ENCODE measurements around the gene TOMM40L. TPM values are rescaled to one million over a fixed set of nuclear protein-coding genes. Genes with fewer than 3 reads are reported as not detected.

The TOMM40L gene
- total RNA-seq, 1 experiment from 2014 or later, result 9.2 TPM

DNA sequence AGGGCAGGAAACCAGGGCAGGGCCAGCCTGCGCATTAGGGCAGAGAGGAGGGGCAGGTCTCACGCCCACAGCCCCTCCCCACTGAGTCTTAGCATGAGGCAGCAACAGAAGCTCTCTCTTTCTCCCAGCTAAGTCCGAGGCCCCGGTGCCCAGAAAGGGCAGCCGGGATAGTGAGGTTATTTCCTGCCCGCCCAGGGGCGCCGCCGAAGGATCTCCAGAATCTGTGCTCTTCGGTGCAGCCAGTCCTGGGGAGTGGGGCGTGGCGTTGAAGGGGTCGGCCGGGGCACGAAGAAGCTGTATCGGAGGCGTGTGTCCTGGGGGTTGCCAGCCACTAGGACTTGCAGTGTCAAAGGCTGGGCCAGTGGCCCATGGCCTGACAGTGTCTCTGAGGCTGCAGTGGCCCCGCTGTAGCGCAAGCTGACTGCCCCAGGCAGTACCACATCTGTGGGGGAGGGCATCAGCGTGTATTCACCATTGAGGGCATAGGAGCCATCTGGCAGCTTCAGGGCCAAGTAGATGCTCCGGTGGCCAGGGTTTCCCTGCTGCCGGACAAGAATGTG lies 34.8 kb upstream of the TOMM40L start:
- ChIA-PET CTCF (interaction anchor here (0.8 to 1.2 kb wide), 2 partner anchors 189 to 191 kb away, joined by 3 read pairs; no protein-coding TSS in a partner anchor), POLR2A (interaction anchor here (0.5 to 0.6 kb wide), 2 partner anchors 12 to 198 kb away, joined by 4 read pairs; no protein-coding TSS in a partner anchor)
- in situ Hi-C loops (cut with HindIII; ENCODE audit: low pct_unique_long_range_greater_than_20kb, low sequenced_read_pairs), result no loop called here
- intact Hi-C loops (cut with micrococcal nuclease; ENCODE audit: unreplicated experiment), result loop anchor here (5.0 kb wide), 1 partner anchor 181 kb away; no protein-coding TSS in a partner anchor
- no peak overlapping the region for H3K27ac ChIP-seq (ENCODE audit: low read length)
- H3K36me3 ChIP-seq (ENCODE audit: control insufficient read depth, insufficient read depth, low read length), result no peaks in the 10 kb centered on the region
- TF ChIP-seq, protein P1, sequence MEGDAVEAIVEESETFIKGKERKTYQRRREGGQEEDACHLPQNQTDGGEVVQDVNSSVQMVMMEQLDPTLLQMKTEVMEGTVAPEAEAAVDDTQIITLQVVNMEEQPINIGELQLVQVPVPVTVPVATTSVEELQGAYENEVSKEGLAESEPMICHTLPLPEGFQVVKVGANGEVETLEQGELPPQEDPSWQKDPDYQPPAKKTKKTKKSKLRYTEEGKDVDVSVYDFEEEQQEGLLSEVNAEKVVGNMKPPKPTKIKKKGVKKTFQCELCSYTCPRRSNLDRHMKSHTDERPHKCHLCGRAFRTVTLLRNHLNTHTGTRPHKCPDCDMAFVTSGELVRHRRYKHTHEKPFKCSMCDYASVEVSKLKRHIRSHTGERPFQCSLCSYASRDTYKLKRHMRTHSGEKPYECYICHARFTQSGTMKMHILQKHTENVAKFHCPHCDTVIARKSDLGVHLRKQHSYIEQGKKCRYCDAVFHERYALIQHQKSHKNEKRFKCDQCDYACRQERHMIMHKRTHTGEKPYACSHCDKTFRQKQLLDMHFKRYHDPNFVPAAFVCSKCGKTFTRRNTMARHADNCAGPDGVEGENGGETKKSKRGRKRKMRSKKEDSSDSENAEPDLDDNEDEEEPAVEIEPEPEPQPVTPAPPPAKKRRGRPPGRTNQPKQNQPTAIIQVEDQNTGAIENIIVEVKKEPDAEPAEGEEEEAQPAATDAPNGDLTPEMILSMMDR (IDR thresholded peaks at IDR 0.05), result no peak
- no peak for TF ChIP-seq TCF7L2 (IDR thresholded peaks at IDR 0.05; ENCODE audit: low read depth, low read length)
- TF ChIP-seq, protein P2, sequence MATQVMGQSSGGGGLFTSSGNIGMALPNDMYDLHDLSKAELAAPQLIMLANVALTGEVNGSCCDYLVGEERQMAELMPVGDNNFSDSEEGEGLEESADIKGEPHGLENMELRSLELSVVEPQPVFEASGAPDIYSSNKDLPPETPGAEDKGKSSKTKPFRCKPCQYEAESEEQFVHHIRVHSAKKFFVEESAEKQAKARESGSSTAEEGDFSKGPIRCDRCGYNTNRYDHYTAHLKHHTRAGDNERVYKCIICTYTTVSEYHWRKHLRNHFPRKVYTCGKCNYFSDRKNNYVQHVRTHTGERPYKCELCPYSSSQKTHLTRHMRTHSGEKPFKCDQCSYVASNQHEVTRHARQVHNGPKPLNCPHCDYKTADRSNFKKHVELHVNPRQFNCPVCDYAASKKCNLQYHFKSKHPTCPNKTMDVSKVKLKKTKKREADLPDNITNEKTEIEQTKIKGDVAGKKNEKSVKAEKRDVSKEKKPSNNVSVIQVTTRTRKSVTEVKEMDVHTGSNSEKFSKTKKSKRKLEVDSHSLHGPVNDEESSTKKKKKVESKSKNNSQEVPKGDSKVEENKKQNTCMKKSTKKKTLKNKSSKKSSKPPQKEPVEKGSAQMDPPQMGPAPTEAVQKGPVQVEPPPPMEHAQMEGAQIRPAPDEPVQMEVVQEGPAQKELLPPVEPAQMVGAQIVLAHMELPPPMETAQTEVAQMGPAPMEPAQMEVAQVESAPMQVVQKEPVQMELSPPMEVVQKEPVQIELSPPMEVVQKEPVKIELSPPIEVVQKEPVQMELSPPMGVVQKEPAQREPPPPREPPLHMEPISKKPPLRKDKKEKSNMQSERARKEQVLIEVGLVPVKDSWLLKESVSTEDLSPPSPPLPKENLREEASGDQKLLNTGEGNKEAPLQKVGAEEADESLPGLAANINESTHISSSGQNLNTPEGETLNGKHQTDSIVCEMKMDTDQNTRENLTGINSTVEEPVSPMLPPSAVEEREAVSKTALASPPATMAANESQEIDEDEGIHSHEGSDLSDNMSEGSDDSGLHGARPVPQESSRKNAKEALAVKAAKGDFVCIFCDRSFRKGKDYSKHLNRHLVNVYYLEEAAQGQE (IDR thresholded peaks at IDR 0.05; ENCODE audit: insufficient read depth in 1 of 2, low read depth in 2 of 2, low read length in 1 of 2), result no peak
- TF ChIP-seq SIN3A (IDR thresholded peaks at IDR 0.05; ENCODE audit: borderline replicate concordance, insufficient read depth, low read depth, low read length), result no peak
- no peak for TF ChIP-seq POLR2AphosphoS5 (IDR thresholded peaks at IDR 0.05; ENCODE audit: low read depth, low read length)
- no peaks in the 10 kb centered on the region for H3K4me1 ChIP-seq (ENCODE audit: control insufficient read depth, insufficient read depth, low read length)
- no peaks in the 10 kb centered on the region for H3K27me3 ChIP-seq (ENCODE audit: control insufficient read depth, insufficient read depth, low read length)
- DNase-seq (ENCODE audit: low read depth, low spot score) (no peak), ATAC-seq (no peak)
- no TSS peak for BruUV-seq (replicated peaks)
- no peak overlapping the region for H3K4me3 ChIP-seq (ENCODE audit: low read depth in 2 of 2, low read length in 2 of 2)
- H3K9me3 ChIP-seq (ENCODE audit: control insufficient read depth, insufficient read depth, low read depth, low read length), result no peaks in the 10 kb centered on the region

DNA sequence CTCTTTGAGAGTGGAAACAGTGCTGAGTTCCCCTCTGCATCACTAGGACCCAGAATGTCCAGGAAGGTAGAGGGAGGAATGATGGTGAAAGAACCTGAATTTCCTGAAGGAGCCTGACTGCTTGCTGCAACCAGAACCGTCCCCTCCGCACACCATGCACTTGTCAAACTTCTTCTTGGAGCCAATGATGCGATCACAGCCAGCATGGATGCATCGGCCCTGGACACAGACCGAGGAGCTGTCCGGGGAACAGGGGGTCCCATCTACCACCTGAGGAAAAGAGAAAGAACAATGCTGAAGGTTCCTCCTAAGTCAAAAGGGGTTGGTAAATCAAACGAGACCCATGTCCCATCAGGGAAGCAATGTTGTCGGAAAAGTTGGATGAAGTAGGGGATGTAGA lies 33.9 kb upstream of the TOMM40L start:
- intact Hi-C loops (cut with micrococcal nuclease; ENCODE audit: unreplicated experiment) (loop anchor here (5.0 kb wide), 1 partner anchor 180 kb away; no protein-coding TSS in a partner anchor), in situ Hi-C loops (cut with HindIII; ENCODE audit: low pct_unique_long_range_greater_than_20kb, low sequenced_read_pairs) (no loop called here)
- H3K4me1 ChIP-seq (ENCODE audit: control insufficient read depth, insufficient read depth, low read length), result no peaks in the 10 kb centered on the region
- no peaks in the 10 kb centered on the region for H3K36me3 ChIP-seq (ENCODE audit: control insufficient read depth, insufficient read depth, low read length)
- ChIA-PET CTCF (interaction anchor here (0.6 to 1.2 kb wide), 3 partner anchors 34 to 190 kb away, joined by 3 to 4 read pairs (median 3); partner anchors contain the start of gene TOMM40L), POLR2A (no interaction called here)
- DNase-seq (ENCODE audit: low read depth, low spot score), result no peak
- BruUV-seq (replicated peaks), result no TSS peak
- H3K27ac ChIP-seq (ENCODE audit: low read length), result no peak overlapping the region
- TF ChIP-seq POLR2AphosphoS5 (IDR thresholded peaks at IDR 0.05; ENCODE audit: low read depth, low read length), result no peak
- TF ChIP-seq, protein P2 (IDR thresholded peaks at IDR 0.05; ENCODE audit: insufficient read depth in 1 of 2, low read depth in 2 of 2, low read length in 1 of 2), result no peak
- no peak for TF ChIP-seq TCF7L2 (IDR thresholded peaks at IDR 0.05; ENCODE audit: low read depth, low read length)
- TF ChIP-seq, protein P1 (IDR thresholded peaks at IDR 0.05), result no peak
- TF ChIP-seq SIN3A (IDR thresholded peaks at IDR 0.05; ENCODE audit: borderline replicate concordance, insufficient read depth, low read depth, low read length), result no peak
- no peak overlapping the region for H3K4me3 ChIP-seq (ENCODE audit: low read depth in 2 of 2, low read length in 2 of 2)
- ATAC-seq, result no peak
- H3K9me3 ChIP-seq (ENCODE audit: control insufficient read depth, insufficient read depth, low read depth, low read length), result no peaks in the 10 kb centered on the region
- no peaks in the 10 kb centered on the region for H3K27me3 ChIP-seq (ENCODE audit: control insufficient read depth, insufficient read depth, low read length)

Data from Panc1 (cell line).